Rectal smooth muscle tissue (tissue), 1 donor: ENCODE data around the gene FSTL4.

Experiments
- H3K27ac ChIP-seq: one replicate; pipeline ENCODE4 v1.7.0; 2013; ENCODE audit warnings: low read depth, low read length, inconsistent platforms
- H3K27me3 ChIP-seq: one replicate; pipeline ENCODE4 v1.7.0; 2013; ENCODE audit warnings: low read length; ENCODE audit not compliant: control insufficient read depth, insufficient read depth
- H3K36me3 ChIP-seq: one replicate; pipeline ENCODE4 v1.7.0; 2013; ENCODE audit warnings: low read length; ENCODE audit not compliant: control insufficient read depth, insufficient read depth
- H3K4me1 ChIP-seq: one replicate; pipeline ENCODE4 v1.7.0; 2013; ENCODE audit warnings: low read length; ENCODE audit not compliant: control insufficient read depth, insufficient read depth
- H3K4me3 ChIP-seq: one replicate; pipeline ENCODE4 v1.7.0; 2013; ENCODE audit warnings: low read length
- H3K9ac ChIP-seq: one replicate; pipeline ENCODE4 v1.7.0; 2013; ENCODE audit warnings: low read length

FSTL4 gene

DNA sequence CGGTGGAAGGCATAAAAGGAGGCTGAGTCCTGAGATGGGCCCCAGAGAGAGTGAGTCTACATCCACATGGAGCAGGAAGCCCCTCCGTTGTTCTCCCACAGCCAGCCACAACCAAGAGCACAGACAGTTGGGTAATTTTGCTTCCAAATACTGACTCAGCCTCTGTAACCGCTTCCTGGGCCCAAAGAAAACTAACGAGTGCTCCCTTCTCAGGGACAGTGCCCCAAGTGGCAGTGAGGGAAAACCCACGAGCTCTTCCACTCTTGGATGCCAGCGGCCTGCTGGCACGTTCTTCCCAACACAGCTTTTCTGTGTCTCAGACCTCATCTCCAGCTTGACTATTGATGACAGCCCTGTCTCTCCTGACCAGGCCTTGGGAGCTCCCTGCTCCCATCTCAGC is 207.6 kb downstream of the FSTL4 start:
- no peaks in the 10 kb centered on the region for H3K27me3 ChIP-seq
- H3K9ac ChIP-seq, result no peak overlapping the region
- no peak overlapping the region for H3K27ac ChIP-seq

GRCh38 chr5:133403741-133404364 is 208.5 kb downstream of the FSTL4 start:
- Histone ChIP-seq H3K4me3 (no peak overlapping the region), H3K27me3 (no peaks in the 10 kb centered on the region), H3K27ac (no peak overlapping the region), H3K9ac (no peak overlapping the region), H3K4me1 (no peaks in the 10 kb centered on the region), H3K36me3 (no peaks in the 10 kb centered on the region)

More for the DNA sequence above, 207.6 kb downstream of the FSTL4 start:
- no peak overlapping the region for H3K4me3 ChIP-seq
- H3K36me3 ChIP-seq, result no peaks in the 10 kb centered on the region
- H3K4me1 ChIP-seq, result no peaks in the 10 kb centered on the region

DNA sequence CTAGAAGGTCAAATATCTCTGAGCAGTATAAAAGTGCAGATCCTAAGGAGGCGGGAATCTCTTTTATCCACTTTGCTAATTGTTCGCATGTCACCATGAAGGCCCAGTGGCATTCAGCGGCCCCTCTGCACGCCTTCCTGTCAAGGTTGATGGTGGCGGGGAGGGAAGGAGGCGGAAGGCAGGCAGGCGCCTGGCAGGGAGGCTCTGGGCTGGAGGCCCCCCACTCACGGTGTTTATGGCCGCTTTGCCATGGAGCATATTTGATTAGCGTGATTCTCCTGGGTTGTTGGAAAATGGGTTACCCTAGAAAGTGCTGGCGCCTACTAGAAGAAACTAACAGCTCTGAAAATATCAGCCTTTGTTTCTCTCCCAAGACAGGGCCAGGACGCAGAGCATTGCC is 209.6 kb downstream of the FSTL4 start:
- H3K4me3 ChIP-seq, result no peak overlapping the region
- no peak overlapping the region for H3K27ac ChIP-seq
- no peaks in the 10 kb centered on the region for H3K36me3 ChIP-seq
- H3K27me3 ChIP-seq, result no peaks in the 10 kb centered on the region
- H3K9ac ChIP-seq, result no peak overlapping the region
- no peaks in the 10 kb centered on the region for H3K4me1 ChIP-seq

GRCh38 chr5:133401731-133402347 is 210.5 kb downstream of the FSTL4 start:
- H3K9ac ChIP-seq, result no peak overlapping the region
- H3K36me3 ChIP-seq, result no peaks in the 10 kb centered on the region
- H3K4me3 ChIP-seq, result no peak overlapping the region
- H3K4me1 ChIP-seq, result no peaks in the 10 kb centered on the region
- no peaks in the 10 kb centered on the region for H3K27me3 ChIP-seq
- no peak overlapping the region for H3K27ac ChIP-seq

GRCh38 chr5:133400831-133401351 is 211.4 kb downstream of the FSTL4 start:
- Histone ChIP-seq H3K9ac (no peak overlapping the region), H3K27me3 (no peaks in the 10 kb centered on the region), H3K36me3 (no peaks in the 10 kb centered on the region), H3K4me3 (no peak overlapping the region), H3K4me1 (no peaks in the 10 kb centered on the region), H3K27ac (no peak overlapping the region)

- H3K27ac ChIP-seq, result no peak overlapping the region
- H3K27me3 ChIP-seq, result no peaks in the 10 kb centered on the region
- no peak overlapping the region for H3K4me3 ChIP-seq
- no peak overlapping the region for H3K9ac ChIP-seq
- H3K4me1 ChIP-seq, result no peaks in the 10 kb centered on the region
- H3K36me3 ChIP-seq, result no peaks in the 10 kb centered on the region
Measured at GRCh38 chr5:133400120-133400519, 212.2 kb downstream of the FSTL4 start.

DNA sequence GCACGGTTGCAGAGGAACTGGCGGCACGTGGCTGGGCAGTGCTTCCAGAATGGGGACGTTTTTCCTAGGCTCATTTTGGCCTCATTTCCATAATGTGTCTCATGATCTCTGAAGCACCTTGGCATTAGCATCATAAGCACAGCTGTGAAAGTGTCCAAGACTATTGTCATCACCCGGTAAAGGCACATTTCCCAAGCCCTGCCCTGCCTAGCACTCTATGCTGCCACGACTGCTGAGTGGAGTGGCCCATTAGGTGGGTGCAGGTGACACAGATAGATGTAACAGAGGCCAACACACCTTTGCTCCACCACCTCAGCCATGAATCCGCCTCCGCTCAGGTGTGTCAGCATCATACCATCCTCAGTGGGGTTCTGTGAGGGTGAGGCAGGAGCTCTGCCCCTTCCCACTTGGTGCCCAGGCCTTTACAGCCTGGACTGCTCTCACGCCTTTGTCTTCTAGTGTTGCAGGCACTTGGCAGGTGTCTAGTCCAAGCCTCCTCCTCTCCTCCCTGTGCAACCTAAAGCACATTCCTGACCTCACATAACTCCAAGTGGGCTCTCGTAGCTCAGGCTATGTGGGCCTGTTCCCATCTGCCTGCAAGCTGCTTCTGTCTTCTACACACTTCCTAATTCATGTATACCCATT is 213.0 kb downstream of the FSTL4 start:
- H3K27ac ChIP-seq, result no peak overlapping the region
- no peaks in the 10 kb centered on the region for H3K4me1 ChIP-seq
- no peak overlapping the region for H3K9ac ChIP-seq
- no peak overlapping the region for H3K4me3 ChIP-seq
- no peaks in the 10 kb centered on the region for H3K36me3 ChIP-seq
- no peaks in the 10 kb centered on the region for H3K27me3 ChIP-seq

DNA sequence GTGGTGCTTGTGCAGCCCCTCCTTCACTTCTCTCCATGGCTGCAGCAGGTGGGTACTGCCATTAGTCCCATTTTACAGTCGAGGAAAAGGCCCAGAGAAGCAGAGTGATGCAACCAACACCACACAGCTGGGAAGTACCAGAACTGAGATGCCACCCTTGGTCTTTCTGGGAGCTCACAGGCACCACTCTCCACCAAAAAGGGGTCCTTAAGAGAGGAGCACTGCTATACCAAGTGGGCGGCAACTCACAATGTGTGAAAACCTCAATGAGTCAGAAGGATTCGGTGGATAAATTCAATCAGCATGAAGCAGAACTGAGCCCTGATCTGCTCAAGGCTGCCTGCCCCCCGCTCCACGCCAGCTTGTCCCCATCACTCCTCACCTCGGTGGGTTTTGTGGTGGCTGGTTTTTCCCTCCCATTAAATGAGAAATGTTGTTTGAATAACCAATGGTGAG is 213.7 kb downstream of the FSTL4 start:
- Histone ChIP-seq H3K27ac (no peak overlapping the region), H3K9ac (no peak overlapping the region), H3K27me3 (no peaks in the 10 kb centered on the region), H3K4me1 (no peaks in the 10 kb centered on the region), H3K4me3 (no peak overlapping the region), H3K36me3 (no peaks in the 10 kb centered on the region)

DNA sequence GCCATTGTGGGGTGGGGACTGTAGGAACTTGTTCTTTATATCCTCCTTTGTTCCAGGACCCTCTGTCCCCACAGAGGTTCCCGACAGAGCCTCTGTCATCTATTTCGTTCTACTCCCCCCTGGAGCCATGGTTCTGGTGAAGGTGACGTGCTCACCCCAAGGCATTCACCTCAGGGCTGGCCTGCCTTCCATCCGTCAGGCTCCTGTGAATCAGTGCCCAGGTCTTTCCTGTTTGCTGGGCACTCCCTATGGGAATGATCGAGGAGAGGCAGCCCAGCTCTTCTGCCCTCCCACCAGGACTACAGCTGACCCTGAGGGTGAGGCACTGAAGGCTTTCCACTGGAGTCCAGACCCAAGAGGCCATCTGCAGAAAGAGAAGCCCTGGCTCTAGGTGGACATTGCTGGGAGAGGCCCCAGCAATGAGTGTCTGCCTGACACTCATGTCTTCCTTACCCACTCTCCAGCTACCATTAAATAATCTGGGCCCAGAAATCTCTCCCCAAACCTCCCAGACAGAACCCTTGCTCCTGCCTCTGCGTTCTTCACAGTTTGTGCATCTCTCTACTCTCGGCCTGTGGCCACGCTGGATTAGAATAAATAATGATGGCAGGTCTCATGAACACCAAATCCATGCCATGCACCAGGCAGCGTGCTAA is 214.2 kb downstream of the FSTL4 start:
- no peak overlapping the region for H3K9ac ChIP-seq
- H3K27ac ChIP-seq, result no peak overlapping the region
- H3K27me3 ChIP-seq, result no peaks in the 10 kb centered on the region
- no peaks in the 10 kb centered on the region for H3K4me1 ChIP-seq
- H3K4me3 ChIP-seq, result no peak overlapping the region
- H3K36me3 ChIP-seq, result no peaks in the 10 kb centered on the region

DNA sequence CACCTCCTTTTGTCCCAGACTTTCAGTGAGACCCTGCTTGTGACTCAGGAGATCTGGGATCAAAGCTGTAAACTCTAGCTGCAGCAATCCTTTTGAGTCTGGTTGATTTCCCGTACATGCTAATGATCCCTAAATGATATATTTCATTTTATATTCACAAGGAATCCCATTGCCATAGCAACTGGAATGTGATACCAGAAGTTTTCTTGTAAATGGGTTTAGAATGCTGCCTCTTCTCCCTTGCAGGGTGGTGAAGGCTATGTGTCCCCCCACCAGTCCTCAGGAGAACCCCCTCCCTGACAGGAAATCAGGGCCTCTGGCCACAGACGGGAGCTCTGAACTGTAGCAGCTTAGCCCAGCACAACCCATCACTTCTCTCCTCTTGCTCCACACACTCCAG is 215.0 kb downstream of the FSTL4 start:
- Histone ChIP-seq H3K9ac (no peak overlapping the region), H3K4me3 (no peak overlapping the region), H3K27me3 (no peaks in the 10 kb centered on the region), H3K36me3 (no peaks in the 10 kb centered on the region), H3K4me1 (no peaks in the 10 kb centered on the region), H3K27ac (no peak overlapping the region)

- no peaks in the 10 kb centered on the region for H3K36me3 ChIP-seq
- no peak overlapping the region for H3K4me3 ChIP-seq
- H3K27ac ChIP-seq, result no peak overlapping the region
- no peak overlapping the region for H3K9ac ChIP-seq
- no peaks in the 10 kb centered on the region for H3K4me1 ChIP-seq
- no peaks in the 10 kb centered on the region for H3K27me3 ChIP-seq
Measured at GRCh38 chr5:133396814-133397213, 215.5 kb downstream of the FSTL4 start.

DNA sequence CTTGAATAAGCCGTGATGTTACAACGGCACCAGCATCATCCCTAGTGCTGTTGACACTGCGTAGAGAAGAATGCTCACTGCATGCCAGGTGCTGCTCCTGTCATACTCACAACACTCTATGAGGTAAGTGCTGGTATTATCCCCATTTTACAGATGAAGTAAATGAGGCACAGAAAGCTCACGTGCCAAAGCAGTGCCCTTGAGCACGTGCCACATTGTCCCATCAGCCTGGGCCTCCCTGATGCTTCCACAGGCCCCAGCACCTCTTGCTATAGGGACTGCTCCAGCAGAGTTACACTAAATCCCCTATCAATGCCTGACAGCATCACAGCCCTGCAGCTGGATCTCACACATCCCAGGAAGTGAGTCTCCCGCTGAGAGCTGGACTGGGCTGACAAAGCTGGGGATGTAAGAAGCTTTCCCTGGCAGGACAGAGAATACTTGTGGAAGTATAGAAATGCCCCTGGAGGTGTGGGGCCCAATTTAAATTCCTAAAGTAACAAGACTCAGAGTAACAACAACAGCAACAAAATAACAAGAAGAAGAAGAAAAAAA is 216.1 kb downstream of the FSTL4 start:
- Histone ChIP-seq H3K36me3 (no peaks in the 10 kb centered on the region), H3K9ac (no peak overlapping the region), H3K4me3 (no peak overlapping the region), H3K27ac (no peak overlapping the region), H3K4me1 (no peaks in the 10 kb centered on the region), H3K27me3 (no peaks in the 10 kb centered on the region)
